Stimulated activated CD8-positive, alpha-beta memory T cell treated with anti-CD3 and anti-CD28 coated beads, Interleukin-7, amount 100 ng/mL, for 24 hours (primary cell): ENCODE results near the gene FBN3.

Experiments
- DNase-seq: peaks from one replicate; pipeline ENCODE4 v3.0.0-alpha.2; 2020; ENCODE audit warnings: low read depth

FBN3 gene

GRCh38 chr19:8089664-8090601, 59.5 kb downstream of the FBN3 start:
- DNase-seq: no peak

DNA sequence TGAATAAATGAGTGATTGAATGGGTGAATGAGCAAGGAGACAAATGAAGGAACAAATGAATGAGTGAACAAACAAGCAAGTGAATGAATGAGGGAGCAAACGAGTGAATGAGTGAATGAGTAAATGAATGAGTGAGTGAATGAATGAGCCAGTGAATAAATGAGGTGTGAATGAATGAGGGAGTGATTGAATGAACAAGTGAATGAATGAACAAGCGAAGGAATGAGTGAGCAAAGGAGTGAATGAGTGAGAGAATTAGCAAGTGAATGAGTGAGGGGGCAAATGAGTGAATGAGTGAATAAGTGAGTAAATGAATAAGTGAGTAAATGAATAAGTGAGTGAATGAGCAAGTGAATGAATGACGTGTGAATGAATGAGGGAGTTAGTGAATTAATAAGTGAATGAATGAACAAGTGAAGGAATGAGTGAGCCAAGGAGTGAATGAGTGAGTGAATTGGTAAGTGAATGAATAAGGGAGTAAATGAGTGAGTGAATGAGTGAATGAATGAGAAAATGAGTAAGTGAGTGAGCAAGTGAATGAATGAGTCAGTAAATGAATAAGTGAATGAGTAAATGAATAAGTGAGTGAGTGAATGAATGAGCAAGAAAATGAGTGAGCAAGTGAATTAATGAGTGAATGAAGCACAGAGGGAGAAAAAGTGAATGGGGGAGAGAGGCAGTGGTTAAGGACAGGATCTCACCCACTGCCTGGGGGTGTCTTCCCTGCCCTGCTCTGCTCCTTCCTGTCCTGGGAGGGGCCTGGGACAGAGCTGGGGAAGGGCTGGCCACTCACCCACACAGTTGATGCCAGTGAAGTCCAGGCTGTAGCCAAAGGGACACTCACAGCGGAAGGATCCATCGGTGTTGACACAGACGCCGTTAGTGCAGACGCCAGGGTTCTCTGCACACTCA, 60.4 kb downstream of the FBN3 start:
- no peak for DNase-seq

DNA sequence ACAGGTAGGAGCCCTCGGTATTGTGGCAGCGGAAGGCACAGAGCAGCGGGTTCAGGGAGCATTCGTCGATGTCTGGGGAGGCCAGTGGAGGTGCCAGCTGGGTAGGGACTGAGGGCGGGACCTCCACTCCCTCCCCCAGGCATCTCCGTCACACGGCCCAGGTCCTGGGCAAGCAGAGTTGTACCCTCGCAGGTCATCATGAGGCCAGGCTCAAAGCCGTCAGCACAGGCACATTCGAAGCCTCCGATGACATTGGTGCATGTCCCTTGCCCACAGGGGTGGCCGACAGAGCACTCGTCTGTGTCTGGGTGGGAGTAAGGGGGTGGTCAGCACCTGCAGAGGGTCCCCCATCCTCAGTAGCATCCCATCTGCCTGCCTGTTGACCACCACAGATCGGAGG, 61.5 kb downstream of the FBN3 start:
- DNase-seq: no peak

DNA sequence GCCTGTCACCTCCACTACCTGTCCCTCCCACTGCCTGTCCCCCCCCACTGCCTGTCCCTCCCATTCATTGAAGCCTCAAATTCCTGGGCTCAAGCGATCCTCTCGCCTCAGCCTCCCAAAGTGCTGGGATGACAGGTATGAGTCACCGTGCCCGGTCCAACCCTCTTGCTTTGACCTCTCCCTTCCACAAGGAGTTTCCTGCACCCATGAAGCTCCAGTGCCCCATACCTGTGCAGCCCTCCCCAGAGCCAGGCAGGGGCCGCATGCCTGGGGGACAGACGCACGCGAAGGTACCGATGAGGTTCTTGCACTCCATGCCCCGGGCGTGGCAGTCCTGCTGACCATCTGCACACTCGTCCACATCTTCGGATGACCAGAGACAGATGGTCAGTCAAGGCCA, 62.5 kb downstream of the FBN3 start:
- DNase-seq: no peak

DNA sequence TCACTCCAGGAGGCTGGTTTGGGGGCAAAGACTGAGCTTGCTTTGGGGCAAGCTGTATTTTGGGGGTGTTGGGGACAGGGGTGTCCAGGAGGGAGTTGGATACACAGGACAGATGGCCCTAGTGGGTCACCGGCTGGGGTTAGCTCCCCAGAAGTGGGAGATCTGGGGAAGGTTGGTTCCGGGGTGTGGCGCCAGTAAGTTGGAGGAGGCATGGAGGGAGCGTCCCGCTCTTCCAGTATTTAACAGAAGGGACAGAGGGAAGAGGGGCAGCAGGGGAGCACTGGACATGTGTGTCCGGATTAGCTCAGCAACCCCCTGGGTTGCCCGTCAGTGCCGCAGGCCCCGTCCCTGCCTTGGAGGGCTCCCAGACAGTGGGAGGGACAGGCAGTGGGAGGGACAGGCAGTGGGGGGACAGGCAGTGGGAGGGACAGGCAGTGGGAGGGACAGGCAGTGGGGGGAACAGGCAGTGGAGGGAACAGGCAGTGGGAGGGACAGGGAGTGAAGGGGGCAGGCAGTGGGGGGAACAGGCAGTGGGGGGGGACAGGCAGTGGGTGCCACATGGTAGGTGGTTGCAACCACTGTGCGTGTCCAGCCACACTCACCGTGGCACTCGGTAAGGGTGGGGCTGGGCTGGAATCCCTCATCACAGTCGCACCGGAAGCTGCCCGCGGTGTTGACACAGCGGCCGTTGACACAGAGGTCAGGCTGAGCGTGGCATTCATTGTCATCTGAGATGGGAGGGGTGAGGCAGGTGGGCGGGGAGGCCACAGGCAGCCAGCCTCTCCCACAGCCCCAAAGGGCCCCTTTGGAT, 63.6 kb downstream of the FBN3 start:
- no peak for DNase-seq

- no peak for DNase-seq
Measured at GRCh38 chr19:8084152-8084551, 65.2 kb downstream of the FBN3 start.

DNA sequence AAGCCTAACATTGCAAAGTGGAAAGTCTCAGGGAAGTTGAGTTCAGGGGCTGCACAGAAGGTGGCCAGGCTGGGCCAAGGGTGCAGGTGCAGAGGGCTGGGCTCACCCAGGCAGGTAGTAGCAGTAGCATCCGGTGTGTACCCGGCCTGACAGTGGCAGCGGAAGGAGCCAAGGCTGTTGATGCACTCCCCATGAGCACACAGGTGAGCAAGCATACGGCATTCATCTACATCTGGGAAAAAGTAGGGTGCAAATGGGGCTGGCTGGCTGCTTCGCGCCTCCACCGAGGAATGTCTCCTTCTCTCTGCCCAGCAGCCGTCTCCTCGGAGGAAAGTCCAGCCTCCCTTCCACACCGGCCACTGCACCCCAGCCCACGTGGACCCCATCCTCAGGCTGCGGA, 66.3 kb downstream of the FBN3 start:
- no peak for DNase-seq

- no peak for DNase-seq
Measured at GRCh38 chr19:8081569-8082550, 67.5 kb downstream of the FBN3 start.

DNA sequence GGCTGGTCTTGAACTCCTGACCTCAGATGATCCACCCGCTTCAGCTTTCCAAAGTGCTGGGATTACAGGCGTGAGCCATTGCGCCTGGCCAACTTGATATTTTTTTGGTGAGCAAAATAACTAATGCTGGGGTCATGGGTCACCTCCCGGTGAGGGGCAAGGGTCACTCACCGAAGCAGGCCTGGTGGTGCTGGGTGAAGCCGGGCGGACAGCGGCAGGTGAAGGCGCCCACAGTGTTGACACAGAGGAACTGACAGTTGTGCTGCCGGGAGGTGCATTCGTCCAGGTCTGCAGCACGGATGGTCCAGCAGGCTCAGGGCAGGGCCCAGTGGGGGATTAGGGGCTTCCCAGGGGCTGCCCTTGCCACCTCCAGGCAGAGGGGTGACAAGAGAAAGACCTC, 68.6 kb downstream of the FBN3 start:
- no peak for DNase-seq

DNA sequence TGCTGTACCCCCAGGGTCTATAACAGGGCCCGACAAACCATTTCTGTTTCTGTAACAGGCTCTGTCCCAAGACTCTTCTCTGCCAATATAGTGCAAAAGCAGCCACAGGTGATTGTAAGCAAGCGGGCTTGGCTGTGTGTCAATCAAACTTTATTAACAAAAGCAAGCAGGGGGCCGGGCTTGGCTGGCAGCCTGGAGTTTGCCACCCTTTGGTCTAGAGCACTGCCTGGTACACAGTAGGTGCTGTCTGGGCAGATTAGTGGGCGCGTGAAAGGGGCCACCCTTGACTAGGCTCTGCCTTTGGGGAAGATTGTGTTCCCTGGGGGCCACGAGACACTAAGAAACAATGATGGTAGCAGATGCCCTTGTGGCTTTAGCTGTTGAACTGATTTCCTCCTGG, 69.4 kb downstream of the FBN3 start:
- no peak for DNase-seq

DNA sequence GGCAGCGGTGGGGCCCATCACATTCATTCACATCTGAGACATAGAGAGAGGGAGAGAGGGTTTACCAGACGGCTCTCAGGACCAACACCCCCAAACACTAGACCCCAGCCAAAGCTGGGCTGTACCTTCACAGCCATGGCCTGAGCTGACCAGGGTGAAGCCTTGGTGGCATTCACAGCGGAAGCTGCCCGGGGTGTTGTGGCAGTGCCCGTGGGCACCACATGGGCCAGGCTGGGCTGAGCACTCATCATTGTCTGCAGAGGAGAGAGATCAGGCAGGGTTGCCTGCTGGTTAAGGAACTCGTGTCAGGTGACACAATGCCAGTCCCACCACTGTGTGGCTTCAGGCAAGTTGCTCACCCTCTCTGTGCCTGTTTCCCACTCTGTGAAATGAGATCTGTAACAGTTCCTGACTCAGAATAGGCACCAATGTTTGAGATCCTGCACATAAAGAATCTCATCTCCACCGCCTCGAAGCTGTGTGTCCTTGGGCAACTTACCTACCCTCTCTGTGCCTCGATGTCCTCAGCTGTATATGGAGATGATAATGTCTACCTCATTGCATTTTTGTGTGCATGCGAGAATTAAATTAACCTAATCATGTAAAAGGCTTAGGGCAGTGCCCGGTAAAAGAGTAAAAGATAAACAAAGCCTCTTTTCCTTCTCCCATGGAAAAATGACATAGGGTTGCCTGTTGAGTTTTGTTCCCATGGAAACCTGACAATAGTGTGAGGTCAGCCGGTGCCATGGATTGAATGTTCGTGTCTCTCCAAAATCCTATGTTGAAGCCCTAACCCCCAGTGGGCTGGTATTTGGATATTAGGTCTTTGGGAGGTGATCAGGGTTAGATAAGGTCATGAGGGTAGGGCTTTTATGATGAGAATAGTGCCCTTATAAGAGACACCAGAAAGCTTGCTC, 74.0 kb downstream of the FBN3 start:
- DNase-seq: no peak

DNA sequence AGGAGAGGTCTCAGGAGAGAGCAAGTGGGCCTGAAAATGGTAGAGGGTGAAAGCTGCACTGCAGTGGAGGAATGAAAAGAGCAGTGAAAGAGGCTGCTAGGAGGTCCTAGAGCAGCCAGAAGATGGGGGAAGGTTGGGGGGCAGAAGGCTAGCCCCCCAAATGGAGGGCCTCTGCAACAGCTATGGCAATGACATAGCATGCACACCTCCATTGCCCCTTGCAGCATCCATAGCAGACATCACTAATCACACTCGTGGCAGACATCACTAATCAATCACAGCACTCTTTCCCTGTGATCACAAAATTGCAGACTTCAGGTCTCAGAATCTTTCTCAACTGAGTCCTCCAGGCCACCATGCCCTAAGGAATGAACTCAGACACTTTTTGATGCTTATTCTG, 74.9 kb downstream of the FBN3 start:
- no peak for DNase-seq

GRCh38 chr19:8071912-8072311, 77.5 kb downstream of the FBN3 start:
- no peak for DNase-seq

- no peak for DNase-seq
Measured at GRCh38 chr19:8069096-8069973, 80.1 kb downstream of the FBN3 start.

GRCh38 chr19:8065875-8066261, 83.5 kb downstream of the FBN3 start:
- no peak for DNase-seq

- DNase-seq: no peak
Measured at GRCh38 chr19:8064911-8065874, 84.2 kb downstream of the FBN3 start.

DNA sequence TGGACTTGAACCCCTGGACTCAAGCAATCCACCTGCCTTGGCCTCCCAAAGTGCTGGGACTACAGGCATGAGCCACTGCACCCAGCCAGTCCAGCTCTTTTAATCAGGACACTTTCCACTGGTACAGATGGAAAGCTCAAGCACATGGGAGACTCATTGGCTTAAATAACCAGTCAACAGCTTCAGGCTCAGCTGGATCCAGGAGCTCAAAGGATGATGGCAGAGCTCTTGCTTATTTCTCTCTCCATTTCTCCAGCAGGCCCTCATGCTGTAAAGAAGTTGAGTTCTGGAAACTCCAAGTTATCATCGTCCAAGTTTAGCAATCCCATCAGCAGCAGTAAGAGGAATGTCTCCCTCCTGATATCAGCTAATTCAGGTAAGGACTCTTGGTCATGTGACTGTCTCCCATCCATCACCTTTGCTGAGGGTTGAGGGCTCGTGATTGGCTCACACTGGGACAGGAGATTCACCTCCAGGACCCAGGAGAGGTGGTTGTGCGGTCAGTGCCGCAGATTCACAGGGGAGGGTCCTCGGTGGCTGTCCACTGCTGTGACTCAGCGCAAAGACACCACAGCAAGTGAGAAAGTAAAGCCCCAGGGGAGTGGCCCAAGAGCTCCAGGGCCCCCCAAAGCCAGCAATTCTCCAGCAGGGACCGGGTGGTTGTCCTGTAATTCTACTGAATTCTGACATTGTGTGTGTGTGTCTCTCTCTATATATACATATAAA, 91.7 kb downstream of the FBN3 start:
- no peak for DNase-seq
